Spleen (tissue), 11 donors: Measurements from ENCODE around the gene PDIA6. TPM values are rescaled to one million over a fixed set of nuclear protein-coding genes. Genes with fewer than 3 reads are reported as not detected.
A peak's percentile ranks its signal among the peaks of the same experiment; 100 is the strongest.

ENCODE experiments used
- DNase-seq: peaks from one replicate; pipeline ENCODE4 v3.0.0-alpha.2; 2020
- H3K27ac ChIP-seq, 8 donors: fragments of 200-600 bp; sonication (generic) in 7 of 8; 1 replicate in 4 of 8; 2 replicates in 4 of 8; pipeline versions ENCODE4 v1.5.0 to v1.8.0; 2016 to 2021; ENCODE audit warnings: inconsistent platforms in 4 of 8, mild to moderate bottlenecking in 4 of 8, moderate library complexity in 1 of 8
- H3K27me3 ChIP-seq, 7 donors: fragments of 200-600 bp; sonication (generic) in 6 of 7; replicated peaks in 1 of 7; 1 replicate in 4 of 7; 2 replicates in 3 of 7; pipeline versions ENCODE4 v1.5.0 to v1.8.0; 2016 to 2021; ENCODE audit warnings: inconsistent platforms in 3 of 7, mild to moderate bottlenecking in 1 of 7
- H3K36me3 ChIP-seq, 6 donors: fragments of 200-600 bp; sonication (generic) in 5 of 6; 1 replicate in 4 of 6; 2 replicates in 2 of 6; pipeline versions ENCODE4 v1.5.0 to v1.8.0; 2016 to 2021; ENCODE audit warnings: inconsistent platforms in 2 of 6
- H3K4me1 ChIP-seq, 6 donors: fragments of 200-600 bp; sonication (generic) in 5 of 6; 1 replicate in 3 of 6; 2 replicates in 3 of 6; pipeline versions ENCODE4 v1.5.0 to v1.8.0; 2016 to 2021; ENCODE audit warnings: inconsistent platforms in 3 of 6
- H3K4me3 ChIP-seq, 8 donors: fragments of 200-600 bp; sonication (generic) in 7 of 8; 1 replicate in 4 of 8; 2 replicates in 4 of 8; pipeline versions ENCODE4 v1.5.0 to v1.8.0; 2016 to 2021; ENCODE audit warnings: inconsistent platforms in 4 of 8, mild to moderate bottlenecking in 4 of 8, moderate library complexity in 2 of 8
- H3K9me3 ChIP-seq, 8 donors: fragments of 200-600 bp; sonication (generic) in 7 of 8; 1 replicate in 4 of 8; 2 replicates in 4 of 8; pipeline versions ENCODE4 v1.5.0 to v1.8.0; 2016 to 2021; ENCODE audit warnings: inconsistent platforms in 4 of 8
- CTCF ChIP-seq, 11 experiments: fragments of 200-600 bp in 7 of 11; fragments of 450-650 bp in 4 of 11; sonication (generic) in 4 of 11; IDR thresholded peaks in 8 of 11; conservative IDR thresholded peaks in 3 of 11; 1 replicate in 7 of 11; 2 replicates in 4 of 11; pipeline versions ENCODE4 v1.4.0 to v1.8.0; 2016 to 2021; ENCODE audit warnings: antibody characterized with exemption in 11 of 11, inconsistent platforms in 4 of 11, mild to moderate bottlenecking in 1 of 11
- POLR2A ChIP-seq, 3 donors: fragments of 450-650 bp; IDR thresholded peaks; one replicate each; pipeline ENCODE4 v1.5.1; 2017; ENCODE audit warnings: antibody characterized with exemption in 3 of 3, mild to moderate bottlenecking in 1 of 3
- POLR2AphosphoS5 ChIP-seq, 3 donors: sonication (generic); formaldehyde crosslinking; IDR thresholded peaks; one replicate each; pipeline ENCODE4 v1.5.1; 2017; ENCODE audit warnings: antibody characterized with exemption in 3 of 3
- WGBS, 5 donors: extraction: QIAGEN DNeasy Blood & Tissue Kit in 3 of 5; methylation state at CpG; one replicate each; pipeline versions ENCODE4 v1.1.5 to v1.1.7; 2013 to 2018; 5-methylcytosine and 5-hydroxymethylcytosine counted together
- intact Hi-C: fragments of 100-400 bp; cut with DNase I; formaldehyde crosslinking; loops from one replicate; pipeline ENCODE4 v1.15.0; 2023; ENCODE audit warnings: low total_unique reads
- polyA plus RNA-seq, 3 donors: library from polyadenylated mRNA; stranded (reverse); fragments of 200-250 nt; gene quantifications; one replicate each; pipeline ENCODE4 v1.2.1, GENCODE V29; 2013
- total RNA-seq, 7 donors: library from RNA; depleted of rRNA in 3 of 7; stranded (reverse); fragments of >200 nt in 3 of 7; fragmentation: NEBNext Ultra II Directional in 4 of 7; extraction: Animal tissue kit (Norgen Biotek cat#: 25700) in 4 of 7; gene quantifications; one replicate each; pipeline versions ENCODE4 v1.1.0 to v1.2.1, GENCODE V29; 2016 to 2021
- donor health status: healthy with polysubstance abuse.
- donor health status: DM: no; HTN: no; CAD: no; lungs with moderate emphysema.
- donor health status: DM: no; HTN: no; CAD: no.
- donor health status: Bipolar disorder and iron deficiency.
- donor health status: healthy.
- donor health status: DM: no; HTN: no; CAD: no.
- donor health status: DM: yes; HTN: yes; CAD: no.

PDIA6 gene
- total and polyA plus RNA-seq, 10 donors, result 29.7 to 164 (median 115) TPM

- Histone ChIP-seq H3K36me3 (no peaks in the 10 kb centered on the region), H3K9me3 (peaks cover 0 to 29% (median 23%) of the 10 kb centered on the region in 8 donors), H3K27ac (no peak overlapping the region), H3K27me3 (peaks cover 0 to 37% (median 0%) of the 10 kb centered on the region in 7 donors), H3K4me1 (peaks cover 0 to 29% (median 10%) of the 10 kb centered on the region in 6 donors), H3K4me3 (no peak overlapping the region)
- intact Hi-C loops, result no loop called here
- 69 to 79% (median 70%) methylated on average over 17 of the region's 17 CpGs for WGBS, 5 donors
- TF ChIP-seq CTCF (IDR thresholded peaks at IDR 0.05 in 8 of 11, conservative IDR thresholded peaks at IDR 0.05 in 3 of 11), result no peak
- no peak for TF ChIP-seq POLR2AphosphoS5 (IDR thresholded peaks at IDR 0.05)
- TF ChIP-seq POLR2A (IDR thresholded peaks at IDR 0.05), result no peak
- no peak for DNase-seq
Observed at GRCh38 chr2:10837298-10838266, 25.0 kb upstream of the PDIA6 start.

GRCh38 chr2:10835052-10835970 is 22.7 kb upstream of the PDIA6 start:
- no peak overlapping the region for H3K27ac ChIP-seq
- intact Hi-C loops, result loop anchor here (2.0 kb wide), 1 partner anchor 289 kb away; no protein-coding TSS in a partner anchor

GRCh38 chr2:10834068-10834655 is 21.6 kb upstream of the PDIA6 start:
- Histone ChIP-seq H3K4me1 (peaks cover 4 to 63% (median 33%) of the 10 kb centered on the region in 6 donors), H3K27me3 (peaks cover 0 to 60% (median 6%) of the 10 kb centered on the region in 7 donors)

More at GRCh38 chr2:10835052-10835970, 22.7 kb upstream of the PDIA6 start:
- peak overlapping the region in 1 of 8 donors; percentile 13 for H3K4me3 ChIP-seq
- 40 to 63% (median 42%) methylated on average over 29 to 48 of the region's 48 CpGs for WGBS, 5 donors
- peaks cover 0 to 6% (median 1%) of the 10 kb centered on the region in 8 donors for H3K9me3 ChIP-seq
- peaks cover 0 to 59% (median 6%) of the 10 kb centered on the region in 7 donors for H3K27me3 ChIP-seq
- no peaks in the 10 kb centered on the region for H3K36me3 ChIP-seq
- DNase-seq, result peak; percentile 91
- peaks cover 4 to 51% (median 28%) of the 10 kb centered on the region in 6 donors for H3K4me1 ChIP-seq
- TF ChIP-seq POLR2AphosphoS5 (IDR thresholded peaks at IDR 0.05) (peak in 1 of 3 donors; percentile 22), POLR2A (IDR thresholded peaks at IDR 0.05) (no peak), CTCF (IDR thresholded peaks at IDR 0.05 in 8 of 11, conservative IDR thresholded peaks at IDR 0.05 in 3 of 11) (peak; percentile 41 to 90 (median 74))

More at GRCh38 chr2:10834068-10834655, 21.6 kb upstream of the PDIA6 start:
- 48 to 72% (median 65%) methylated on average over 7 to 8 of the region's 8 CpGs for WGBS, 5 donors
- Histone ChIP-seq H3K9me3 (no peaks in the 10 kb centered on the region), H3K36me3 (no peaks in the 10 kb centered on the region), H3K4me3 (no peak overlapping the region), H3K27ac (no peak overlapping the region)
- peak; percentile 73 for DNase-seq
- TF ChIP-seq POLR2A (IDR thresholded peaks at IDR 0.05), result no peak
- TF ChIP-seq CTCF (IDR thresholded peaks at IDR 0.05 in 8 of 11, conservative IDR thresholded peaks at IDR 0.05 in 3 of 11), result peak in 1 of 11 experiments; percentile 12
- intact Hi-C loops, result loop anchor here (2.0 kb wide), 1 partner anchor 291 kb away; no protein-coding TSS in a partner anchor
